Measurements from ENCODE around the gene TLR8. TPM values are rescaled to one million over a fixed set of nuclear protein-coding genes. Genes with fewer than 3 reads are reported as not detected.

Gene TLR8
- total and polyA plus RNA-seq, 2 donors from 2014 or later: 3.1 TPM; not detected in 1

- no peak overlapping the region for H3K9ac ChIP-seq (ENCODE audit: low read length in 3 of 3)
- FAIRE-seq: no peak
- no peaks in the 10 kb centered on the region for H3K36me3 ChIP-seq (ENCODE audit: control insufficient read depth in 2 of 3, insufficient read depth in 3 of 3, low read length in 3 of 3)
- TF ChIP-seq CTCF (IDR thresholded peaks at IDR 0.05; ENCODE audit: borderline replicate concordance, extremely low read depth, insufficient read depth): no peak
- H3K9me3 ChIP-seq (ENCODE audit: control insufficient read depth in 2 of 3, insufficient read depth in 1 of 3, low read length in 3 of 3): no peaks in the 10 kb centered on the region
- H3K27ac ChIP-seq (ENCODE audit: low read depth in 2 of 2, low read length in 2 of 2): no peak overlapping the region
- intact Hi-C loops (cut with DNase I): no loop called here
- H3K4me3 ChIP-seq (ENCODE audit: low read length in 3 of 3): no peak overlapping the region
- no peaks in the 10 kb centered on the region for H3K4me1 ChIP-seq (ENCODE audit: control insufficient read depth in 2 of 3, insufficient read depth in 2 of 3, low read depth in 1 of 3, low read length in 3 of 3)
- peaks cover 3% of the 10 kb centered on the region for H3K27me3 ChIP-seq (ENCODE audit: control insufficient read depth, insufficient read depth, low read length)
- DNase-seq: no peak
Measured at GRCh38 chrX:12912791-12913482, 6.5 kb downstream of the TLR8 start.

- TF ChIP-seq CTCF (IDR thresholded peaks at IDR 0.05; ENCODE audit: borderline replicate concordance, extremely low read depth, insufficient read depth): no peak
- Histone ChIP-seq H3K27me3 (ENCODE audit: control insufficient read depth, insufficient read depth, low read length) (no peaks in the 10 kb centered on the region), H3K9me3 (ENCODE audit: control insufficient read depth in 2 of 3, insufficient read depth in 1 of 3, low read length in 3 of 3) (no peaks in the 10 kb centered on the region), H3K4me3 (ENCODE audit: low read length in 3 of 3) (no peak overlapping the region), H3K4me1 (ENCODE audit: control insufficient read depth in 2 of 3, insufficient read depth in 2 of 3, low read depth in 1 of 3, low read length in 3 of 3) (no peaks in the 10 kb centered on the region), H3K27ac (ENCODE audit: low read depth in 2 of 2, low read length in 2 of 2) (no peak overlapping the region), H3K9ac (ENCODE audit: low read length in 3 of 3) (no peak overlapping the region), H3K36me3 (ENCODE audit: control insufficient read depth in 2 of 3, insufficient read depth in 3 of 3, low read length in 3 of 3) (no peaks in the 10 kb centered on the region)
- intact Hi-C loops (cut with DNase I): no loop called here
- FAIRE-seq (no peak), DNase-seq (no peak)
Measured at GRCh38 chrX:12917753-12918152, 11.3 kb downstream of the TLR8 start.

DNA sequence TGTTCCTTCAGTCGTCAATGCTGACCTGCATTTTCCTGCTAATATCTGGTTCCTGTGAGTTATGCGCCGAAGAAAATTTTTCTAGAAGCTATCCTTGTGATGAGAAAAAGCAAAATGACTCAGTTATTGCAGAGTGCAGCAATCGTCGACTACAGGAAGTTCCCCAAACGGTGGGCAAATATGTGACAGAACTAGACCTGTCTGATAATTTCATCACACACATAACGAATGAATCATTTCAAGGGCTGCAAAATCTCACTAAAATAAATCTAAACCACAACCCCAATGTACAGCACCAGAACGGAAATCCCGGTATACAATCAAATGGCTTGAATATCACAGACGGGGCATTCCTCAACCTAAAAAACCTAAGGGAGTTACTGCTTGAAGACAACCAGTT, 12.6 kb downstream of the TLR8 start:
- H3K4me1 ChIP-seq (ENCODE audit: control insufficient read depth in 2 of 3, insufficient read depth in 2 of 3, low read depth in 1 of 3, low read length in 3 of 3): no peaks in the 10 kb centered on the region
- H3K36me3 ChIP-seq (ENCODE audit: control insufficient read depth in 2 of 3, insufficient read depth in 3 of 3, low read length in 3 of 3): no peaks in the 10 kb centered on the region
- no peak overlapping the region for H3K27ac ChIP-seq (ENCODE audit: low read depth in 2 of 2, low read length in 2 of 2)
- no peaks in the 10 kb centered on the region for H3K27me3 ChIP-seq (ENCODE audit: control insufficient read depth, insufficient read depth, low read length)
- DNase-seq (no peak), FAIRE-seq (no peak)
- intact Hi-C loops (cut with DNase I): no loop called here
- H3K9me3 ChIP-seq (ENCODE audit: control insufficient read depth in 2 of 3, insufficient read depth in 1 of 3, low read length in 3 of 3): no peaks in the 10 kb centered on the region
- H3K4me3 ChIP-seq (ENCODE audit: low read length in 3 of 3): no peak overlapping the region
- H3K9ac ChIP-seq (ENCODE audit: low read length in 3 of 3): no peak overlapping the region
- no peak for TF ChIP-seq CTCF (IDR thresholded peaks at IDR 0.05; ENCODE audit: borderline replicate concordance, extremely low read depth, insufficient read depth)

DNA sequence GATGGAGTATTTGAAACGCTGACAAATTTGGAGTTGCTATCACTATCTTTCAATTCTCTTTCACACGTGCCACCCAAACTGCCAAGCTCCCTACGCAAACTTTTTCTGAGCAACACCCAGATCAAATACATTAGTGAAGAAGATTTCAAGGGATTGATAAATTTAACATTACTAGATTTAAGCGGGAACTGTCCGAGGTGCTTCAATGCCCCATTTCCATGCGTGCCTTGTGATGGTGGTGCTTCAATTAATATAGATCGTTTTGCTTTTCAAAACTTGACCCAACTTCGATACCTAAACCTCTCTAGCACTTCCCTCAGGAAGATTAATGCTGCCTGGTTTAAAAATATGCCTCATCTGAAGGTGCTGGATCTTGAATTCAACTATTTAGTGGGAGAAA, 13.2 kb downstream of the TLR8 start:
- H3K4me3 ChIP-seq (ENCODE audit: low read length in 3 of 3): no peak overlapping the region
- no peaks in the 10 kb centered on the region for H3K27me3 ChIP-seq (ENCODE audit: control insufficient read depth, insufficient read depth, low read length)
- FAIRE-seq (no peak), DNase-seq (no peak)
- TF ChIP-seq CTCF (IDR thresholded peaks at IDR 0.05; ENCODE audit: borderline replicate concordance, extremely low read depth, insufficient read depth): no peak
- no peak overlapping the region for H3K9ac ChIP-seq (ENCODE audit: low read length in 3 of 3)
- H3K9me3 ChIP-seq (ENCODE audit: control insufficient read depth in 2 of 3, insufficient read depth in 1 of 3, low read length in 3 of 3): no peaks in the 10 kb centered on the region
- intact Hi-C loops (cut with DNase I): no loop called here
- H3K4me1 ChIP-seq (ENCODE audit: control insufficient read depth in 2 of 3, insufficient read depth in 2 of 3, low read depth in 1 of 3, low read length in 3 of 3): no peaks in the 10 kb centered on the region
- H3K27ac ChIP-seq (ENCODE audit: low read depth in 2 of 2, low read length in 2 of 2): no peak overlapping the region
- H3K36me3 ChIP-seq (ENCODE audit: control insufficient read depth in 2 of 3, insufficient read depth in 3 of 3, low read length in 3 of 3): no peaks in the 10 kb centered on the region
